IMR-90 (cell line): ENCODE measurements around the gene CCDC182. TPM values are rescaled to one million over a fixed set of nuclear protein-coding genes. Genes with fewer than 3 reads are reported as not detected.

Experiments
- ATAC-seq: fragments of 200-7000 bp; cut with Tn5 transposase; 2 replicates; pipeline ENCODE4 v1.9.1; 2020; ENCODE audit warnings: low read depth, mild to moderate bottlenecking, moderate library complexity
- BruUV-seq: library from RNA; stranded (reverse); fragments of 400-500 nt; replicated peaks from 2 replicates; lab custom pipeline; 2021; lab: Mats Ljungman, UMichigan
- CTCF ChIA-PET: fragments of 300-600 bp; formaldehyde crosslinking; extraction: SDS; loops from one replicate; lab custom pipeline; 2021; ENCODE audit warnings: antibody characterized with exemption; lab: Yijun Ruan, JAX
- POLR2A ChIA-PET: fragments of 300-600 bp; sonication (Branson Sonifier 250); formaldehyde crosslinking; loops from one replicate; lab custom pipeline; 2022; ENCODE audit warnings: antibody characterized with exemption; ENCODE audit not compliant: unreplicated experiment; lab: Charles Lee
- DNase-seq: peaks from one replicate; pipeline ENCODE4 v3.0.0; 2013
- H2AFZ ChIP-seq: replicated peaks from 2 replicates; pipeline ENCODE3; 2013; ENCODE audit warnings: low read length, mild to moderate bottlenecking; ENCODE audit not compliant: poor library complexity
- H2AK5ac ChIP-seq: 2 replicates; pipeline ENCODE4 v1.6.1; 2013; ENCODE audit warnings: low read depth, low read length, inconsistent platforms
- H2AK9ac ChIP-seq: replicated peaks from 2 replicates; pipeline ENCODE3; 2013; ENCODE audit warnings: mild to moderate bottlenecking, low read depth, low read length, moderate library complexity; ENCODE audit not compliant: poor library complexity
- H2BK120ac ChIP-seq: 2 replicates; pipeline ENCODE4 v1.6.1; 2013; ENCODE audit warnings: low read depth, low read length, inconsistent platforms
- H2BK15ac ChIP-seq: 3 replicates; pipeline ENCODE4 v1.6.1; 2013; ENCODE audit warnings: low read depth, low read length, inconsistent platforms
- H2BK20ac ChIP-seq: 2 replicates; pipeline ENCODE4 v1.6.1; 2013; ENCODE audit warnings: low read depth, mild to moderate bottlenecking, inconsistent platforms, low read length, moderate library complexity
- H2BK5ac ChIP-seq: 2 replicates; pipeline ENCODE4 v1.6.1; 2013; ENCODE audit warnings: mild to moderate bottlenecking, low read depth, low read length, inconsistent platforms; ENCODE audit not compliant: poor library complexity, severe bottlenecking
- H3K14ac ChIP-seq: replicated peaks from 2 replicates; pipeline ENCODE4 v1.6.1; 2013; ENCODE audit warnings: low read depth, low read length, inconsistent platforms
- H3K18ac ChIP-seq: 2 replicates; pipeline ENCODE4 v1.6.1; 2013; ENCODE audit warnings: low read depth, low read length, control low read depth
- H3K23ac ChIP-seq: 2 replicates; pipeline ENCODE4 v1.6.1; 2013; ENCODE audit warnings: low read depth, low read length, inconsistent platforms
- H3K27ac ChIP-seq: 2 replicates; pipeline ENCODE4 v1.5.1; 2013; ENCODE audit warnings: mild to moderate bottlenecking, control low read depth, low read length; ENCODE audit not compliant: insufficient read depth
- H3K27me3 ChIP-seq: 2 replicates; pipeline ENCODE4 v1.6.1; 2013; ENCODE audit warnings: low read length; ENCODE audit not compliant: control insufficient read depth, insufficient read depth
- H3K36me3 ChIP-seq: 2 replicates; pipeline ENCODE4 v1.6.1; 2013; ENCODE audit warnings: low read length, mixed read lengths; ENCODE audit not compliant: control insufficient read depth, insufficient read depth
- H3K4ac ChIP-seq: 2 replicates; pipeline ENCODE4 v1.6.1; 2013; ENCODE audit warnings: low read depth, low read length, inconsistent platforms
- H3K4me1 ChIP-seq: 2 replicates; pipeline ENCODE4 v1.6.1; 2013; ENCODE audit warnings: low read length, mixed read lengths; ENCODE audit not compliant: control insufficient read depth, insufficient read depth
- H3K4me2 ChIP-seq: 2 replicates; pipeline ENCODE4 v1.6.1; 2013; ENCODE audit warnings: low read depth, mild to moderate bottlenecking, control low read depth, low read length, moderate library complexity
- H3K4me3 ChIP-seq: 2 replicates; pipeline ENCODE4 v1.5.1; 2013; ENCODE audit warnings: low read depth, mild to moderate bottlenecking, control low read depth, low read length, moderate library complexity; ENCODE audit not compliant: insufficient read depth
- H3K56ac ChIP-seq: 2 replicates; pipeline ENCODE4 v1.6.1; 2013; ENCODE audit warnings: low read length, inconsistent platforms; ENCODE audit not compliant: insufficient read depth; ENCODE audit errors: extremely low read depth
- H3K79me1 ChIP-seq, 2 experiments: 2 replicates each; pipeline ENCODE4 v1.6.1; 2013; ENCODE audit warnings: low read length in 2 of 2, inconsistent platforms in 1 of 2, low read depth in 1 of 2
- H3K9ac ChIP-seq: 2 replicates; pipeline ENCODE4 v1.6.1; 2013; ENCODE audit warnings: low read depth, low read length, control low read depth
- H3K9me1 ChIP-seq: 2 replicates; pipeline ENCODE4 v1.6.1; 2013; ENCODE audit warnings: low read length, inconsistent platforms; ENCODE audit not compliant: insufficient read depth
- H3K9me3 ChIP-seq: 2 replicates; pipeline ENCODE4 v1.6.1; 2013; ENCODE audit warnings: low read length; ENCODE audit not compliant: control insufficient read depth, insufficient read depth
- H4K20me1 ChIP-seq: 2 replicates; pipeline ENCODE4 v1.6.1; 2013; ENCODE audit warnings: low read length, inconsistent platforms; ENCODE audit not compliant: insufficient read depth
- H4K5ac ChIP-seq: 2 replicates; pipeline ENCODE4 v1.6.1; 2013; ENCODE audit warnings: mild to moderate bottlenecking, low read depth, low read length, control low read depth
- H4K8ac ChIP-seq, 2 experiments: 2 replicates each; pipeline ENCODE4 v1.6.1; 2013; ENCODE audit warnings: low read depth in 2 of 2, low read length in 2 of 2, control low read depth in 1 of 2, inconsistent platforms in 1 of 2
- H4K91ac ChIP-seq: 2 replicates; pipeline ENCODE4 v1.6.1; 2013; ENCODE audit warnings: low read depth, low read length, inconsistent platforms; ENCODE audit not compliant: insufficient read depth
- CEBPB ChIP-seq: IDR thresholded peaks from 2 replicates; pipeline ENCODE4 v1.6.1; 2012; ENCODE audit warnings: low read depth, low read length, improper control_type of control experiment
- CHD1 ChIP-seq: IDR thresholded peaks from 2 replicates; pipeline ENCODE4 v1.6.1; 2012; ENCODE audit warnings: low read depth, low read length, improper control_type of control experiment
- MAFK ChIP-seq: IDR thresholded peaks from 2 replicates; pipeline ENCODE4 v1.6.1; 2012; ENCODE audit warnings: low read depth, low read length, improper control_type of control experiment
- MAZ ChIP-seq: IDR thresholded peaks from 2 replicates; pipeline ENCODE4 v1.6.1; 2012; ENCODE audit warnings: low read depth, mild to moderate bottlenecking, low read length, improper control_type of control experiment, moderate library complexity, borderline replicate concordance
- NFE2L2 ChIP-seq: fragments of 150-350 bp; IDR thresholded peaks from 2 replicates; pipeline ENCODE4 v1.6.1; 2016; ENCODE audit warnings: low read depth, mild to moderate bottlenecking, low read length
- WGBS, 2 experiments: methylation state at CpG; one replicate each; pipeline versions ENCODE4 v1.1.5 to v1.1.7; 2013; ENCODE audit warnings: missing lambda C conversion rate in 2 of 2; ENCODE audit not compliant: insufficient read length in 1 of 2; ENCODE audit errors: extremely low coverage in 2 of 2; 5-methylcytosine and 5-hydroxymethylcytosine counted together
- dilution Hi-C: fragments of 300-500 bp; cut with HindIII; formaldehyde crosslinking; loops from one replicate; pipeline ENCODE4 v1.14.3; 2018; ENCODE audit warnings: low sequenced_read_pairs; ENCODE audit not compliant: unreplicated experiment
- in situ Hi-C: fragments of 300-500 bp; cut with MboI; formaldehyde crosslinking; loops from 3 replicates; pipeline ENCODE4 v1.14.3; 2019; ENCODE audit warnings: low sequenced_read_pairs, inconsistent platforms, mixed read lengths
- intact Hi-C: fragments of 100-400 bp; cut with micrococcal nuclease; formaldehyde crosslinking; loops from 2 replicates; pipeline ENCODE4 v1.10.0; 2022
- polyA plus RNA-seq, 3 experiments: library from polyadenylated mRNA; depleted of rRNA; stranded (reverse); fragments of >200 nt; gene quantifications; 2 replicates each; pipeline ENCODE4 v1.2.3, GENCODE V29; 2012; ENCODE audit warnings: low replicate concordance in 1 of 3
- total RNA-seq: library from RNA; depleted of rRNA; stranded (reverse); fragments of >200 nt; gene quantifications from 2 replicates; pipeline ENCODE4 v1.2.3, GENCODE V29; 2012
- TF ChIP-seq, protein P1 (sequence below): fragments of 150-350 bp; IDR thresholded peaks from 2 replicates; pipeline ENCODE4 v1.6.1; 2016; ENCODE audit warnings: low read depth, mild to moderate bottlenecking, low read length, moderate library complexity, borderline replicate concordance
- TF ChIP-seq, protein P2 (sequence below): fragments of 150-350 bp; IDR thresholded peaks from 2 replicates; pipeline ENCODE4 v1.6.1; 2017; ENCODE audit warnings: mild to moderate bottlenecking, antibody characterized with exemption, low read length, low read depth

CCDC182 gene
- total and polyA plus RNA-seq, 2 of the 4 experiments (the other 2 are of a cell fraction): not detected

DNA sequence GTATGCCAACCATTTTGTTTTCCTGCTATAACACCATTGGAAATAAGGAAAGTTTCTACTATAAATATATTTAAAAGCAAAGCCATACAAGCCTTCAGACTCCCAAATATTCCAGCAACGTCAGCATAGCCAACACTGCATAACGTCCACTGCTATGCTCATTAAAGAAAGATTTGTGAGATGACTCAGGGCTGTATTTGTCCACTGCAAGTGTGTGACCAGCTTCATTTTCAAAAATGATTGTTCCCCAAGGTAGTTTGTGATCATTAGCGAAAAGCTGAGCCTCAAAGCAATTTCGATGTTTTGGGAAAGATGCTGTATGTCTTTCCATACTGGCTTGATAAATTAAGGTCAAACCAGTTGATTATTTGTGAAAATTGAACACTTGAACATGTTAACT is 14.9 kb upstream of the CCDC182 start:
- Histone ChIP-seq H3K4me1 (no peaks in the 10 kb centered on the region), H3K4me2 (no peak overlapping the region), H2BK5ac (no peak overlapping the region), H2AK5ac (no peak overlapping the region), H4K8ac (no peak overlapping the region), H3K18ac (no peak overlapping the region), H2BK15ac (no peak overlapping the region), H3K27ac (no peak overlapping the region), H3K27me3 (peaks cover 25% of the 10 kb centered on the region), H3K36me3 (no peaks in the 10 kb centered on the region), H2BK20ac (no peak overlapping the region), H3K23ac (no peak overlapping the region), H3K9ac (no peak overlapping the region), H2AFZ (no peak overlapping the region), H3K9me3 (no peaks in the 10 kb centered on the region), H4K91ac (no peak overlapping the region), H2AK9ac (no peak overlapping the region), H3K56ac (no peak overlapping the region), H3K4me3 (no peak overlapping the region), H2BK120ac (no peak overlapping the region), H3K79me1 (no peaks in the 10 kb centered on the region), H4K20me1 (no peaks in the 10 kb centered on the region), H4K5ac (no peak overlapping the region), H3K14ac (no peak overlapping the region), H3K4ac (no peak overlapping the region), H3K9me1 (no peaks in the 10 kb centered on the region)
- ChIA-PET CTCF (no interaction called here), POLR2A (no interaction called here)
- in situ Hi-C loops (no loop called here), dilution Hi-C loops (no loop called here), intact Hi-C loops (no loop called here)
- ATAC-seq (no peak), DNase-seq (no peak)
- 89% methylated on average over 2 of the region's 4 CpGs; no CpG with 5 or more reads in 1 of the 2 experiments for WGBS, 2 experiments
- TF ChIP-seq NFE2L2: no peak
- no peak for TF ChIP-seq MAZ
- no peak for TF ChIP-seq CHD1
- no peak for TF ChIP-seq CEBPB
- TF ChIP-seq MAFK: no peak
- TF ChIP-seq, protein P1, sequence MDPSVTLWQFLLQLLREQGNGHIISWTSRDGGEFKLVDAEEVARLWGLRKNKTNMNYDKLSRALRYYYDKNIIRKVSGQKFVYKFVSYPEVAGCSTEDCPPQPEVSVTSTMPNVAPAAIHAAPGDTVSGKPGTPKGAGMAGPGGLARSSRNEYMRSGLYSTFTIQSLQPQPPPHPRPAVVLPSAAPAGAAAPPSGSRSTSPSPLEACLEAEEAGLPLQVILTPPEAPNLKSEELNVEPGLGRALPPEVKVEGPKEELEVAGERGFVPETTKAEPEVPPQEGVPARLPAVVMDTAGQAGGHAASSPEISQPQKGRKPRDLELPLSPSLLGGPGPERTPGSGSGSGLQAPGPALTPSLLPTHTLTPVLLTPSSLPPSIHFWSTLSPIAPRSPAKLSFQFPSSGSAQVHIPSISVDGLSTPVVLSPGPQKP: no peak
- TF ChIP-seq, protein P2, sequence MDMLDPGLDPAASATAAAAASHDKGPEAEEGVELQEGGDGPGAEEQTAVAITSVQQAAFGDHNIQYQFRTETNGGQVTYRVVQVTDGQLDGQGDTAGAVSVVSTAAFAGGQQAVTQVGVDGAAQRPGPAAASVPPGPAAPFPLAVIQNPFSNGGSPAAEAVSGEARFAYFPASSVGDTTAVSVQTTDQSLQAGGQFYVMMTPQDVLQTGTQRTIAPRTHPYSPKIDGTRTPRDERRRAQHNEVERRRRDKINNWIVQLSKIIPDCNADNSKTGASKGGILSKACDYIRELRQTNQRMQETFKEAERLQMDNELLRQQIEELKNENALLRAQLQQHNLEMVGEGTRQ: no peak
- BruUV-seq: no TSS peak
